Measurements from ENCODE around the gene LURAP1L.

Gene LURAP1L

DNA sequence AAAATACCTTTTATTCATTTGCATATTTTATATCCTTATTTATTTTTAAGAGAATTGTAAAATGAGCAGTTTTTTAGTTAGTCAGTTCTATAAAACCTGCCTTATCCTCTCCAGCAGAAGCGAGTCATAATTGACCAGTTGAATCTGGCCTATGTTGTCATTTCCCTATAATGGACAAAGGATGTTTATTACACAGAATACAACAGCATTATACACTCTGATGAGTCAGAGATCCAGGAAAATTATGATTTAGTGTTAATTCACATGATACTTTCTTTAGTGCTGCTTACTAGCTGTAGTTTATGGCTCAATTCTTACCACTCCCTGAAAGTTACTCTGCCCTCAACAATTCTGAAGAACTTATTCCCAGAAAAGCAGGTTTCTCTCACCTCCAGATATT is 26.8 kb upstream of the LURAP1L start:
- no peaks in the 10 kb centered on the region for H3K36me3 ChIP-seq
- H4K20me1 ChIP-seq: no peaks in the 10 kb centered on the region
- no peak overlapping the region for H3K4me3 ChIP-seq
- no peak for TF ChIP-seq Cebpa-rat (IDR thresholded peaks at IDR 0.05)
- no peaks in the 10 kb centered on the region for H3K4me1 ChIP-seq
- no peak overlapping the region for H3K9ac ChIP-seq
- H3K27me3 ChIP-seq: no peaks in the 10 kb centered on the region
- H3K27ac ChIP-seq: no peak overlapping the region
- H3K9me3 ChIP-seq (replicated peaks in 1 of 11): no peaks in the 10 kb centered on the region
- no peak overlapping the region for H3K4me2 ChIP-seq

DNA sequence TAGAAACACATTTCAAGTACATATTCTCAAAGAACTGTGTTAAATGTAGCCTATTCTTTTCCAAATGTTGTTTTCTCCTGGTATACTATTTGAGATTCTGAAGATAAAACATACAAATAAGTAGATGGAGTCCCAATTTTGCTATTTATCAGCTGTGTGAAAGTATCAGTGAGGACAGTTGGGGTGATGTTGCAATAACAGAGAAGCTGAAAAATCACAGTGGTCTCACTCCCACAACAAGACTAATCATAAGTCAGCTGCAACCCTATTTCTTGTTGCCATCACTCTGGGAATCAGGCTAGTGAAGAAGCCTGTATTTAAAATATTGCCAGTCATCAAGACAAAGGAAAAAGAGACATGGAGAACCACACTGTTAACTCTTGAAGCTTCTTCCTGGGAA is 25.9 kb upstream of the LURAP1L start:
- Histone ChIP-seq H3K4me3 (no peak overlapping the region), H3K9ac (no peak overlapping the region), H3K36me3 (no peaks in the 10 kb centered on the region), H3K9me3 (replicated peaks in 1 of 11) (no peaks in the 10 kb centered on the region), H4K20me1 (no peaks in the 10 kb centered on the region), H3K27me3 (no peaks in the 10 kb centered on the region), H3K27ac (no peak overlapping the region), H3K4me1 (no peaks in the 10 kb centered on the region), H3K4me2 (no peak overlapping the region)
- no peak for TF ChIP-seq Cebpa-rat (IDR thresholded peaks at IDR 0.05)

DNA sequence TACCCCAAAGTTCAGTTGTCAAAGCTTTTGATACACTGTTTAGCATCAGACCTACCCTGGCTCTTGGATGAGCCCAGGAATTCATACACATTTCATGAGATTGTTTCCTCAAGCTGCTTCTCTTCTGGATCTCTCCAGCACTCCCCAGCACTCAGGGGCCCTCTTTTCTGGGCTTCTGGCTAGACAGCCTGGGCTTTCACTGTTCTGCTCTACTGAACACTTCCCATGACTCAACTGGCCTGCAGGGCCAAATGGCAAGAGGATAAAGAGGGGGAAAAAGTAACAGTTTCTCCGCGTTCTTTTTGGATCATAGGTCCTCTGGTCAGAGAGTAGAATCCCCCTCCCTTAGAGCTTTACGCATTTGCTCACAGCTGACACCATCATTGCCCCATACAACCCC is 20.9 kb upstream of the LURAP1L start:
- no peaks in the 10 kb centered on the region for H4K20me1 ChIP-seq
- no peaks in the 10 kb centered on the region for H3K27me3 ChIP-seq
- H3K4me2 ChIP-seq: no peak overlapping the region
- no peak overlapping the region for H3K9ac ChIP-seq
- no peak for TF ChIP-seq Cebpa-rat (IDR thresholded peaks at IDR 0.05)
- H3K9me3 ChIP-seq (replicated peaks in 1 of 11): no peaks in the 10 kb centered on the region
- H3K4me3 ChIP-seq: no peak overlapping the region
- H3K36me3 ChIP-seq: no peaks in the 10 kb centered on the region
- H3K27ac ChIP-seq: no peak overlapping the region
- no peaks in the 10 kb centered on the region for H3K4me1 ChIP-seq

DNA sequence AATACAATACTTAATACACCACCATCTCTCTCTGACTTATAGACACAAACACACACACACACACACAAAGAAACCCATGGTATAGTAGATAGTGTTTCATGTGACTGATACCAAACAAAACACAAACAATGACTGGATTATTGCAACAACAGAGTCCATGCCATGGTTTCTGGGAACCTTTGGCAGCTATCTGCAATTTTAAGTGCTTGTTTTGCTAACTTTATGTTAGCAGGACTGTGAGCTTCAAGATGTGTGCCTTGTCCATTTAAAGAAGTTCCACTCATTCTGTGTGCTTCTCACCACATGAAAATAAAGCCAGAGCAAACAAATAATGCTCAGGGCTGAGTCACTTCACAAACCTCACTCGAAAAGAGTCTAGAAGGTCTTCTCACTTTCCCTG is 15.1 kb upstream of the LURAP1L start:
- Histone ChIP-seq H3K27ac (no peak overlapping the region), H3K4me3 (no peak overlapping the region), H3K36me3 (no peaks in the 10 kb centered on the region), H4K20me1 (no peaks in the 10 kb centered on the region), H3K9ac (no peak overlapping the region), H3K27me3 (no peaks in the 10 kb centered on the region), H3K9me3 (replicated peaks in 1 of 11) (no peaks in the 10 kb centered on the region), H3K4me2 (no peak overlapping the region), H3K4me1 (no peaks in the 10 kb centered on the region)
- TF ChIP-seq Cebpa-rat (IDR thresholded peaks at IDR 0.05): no peak

DNA sequence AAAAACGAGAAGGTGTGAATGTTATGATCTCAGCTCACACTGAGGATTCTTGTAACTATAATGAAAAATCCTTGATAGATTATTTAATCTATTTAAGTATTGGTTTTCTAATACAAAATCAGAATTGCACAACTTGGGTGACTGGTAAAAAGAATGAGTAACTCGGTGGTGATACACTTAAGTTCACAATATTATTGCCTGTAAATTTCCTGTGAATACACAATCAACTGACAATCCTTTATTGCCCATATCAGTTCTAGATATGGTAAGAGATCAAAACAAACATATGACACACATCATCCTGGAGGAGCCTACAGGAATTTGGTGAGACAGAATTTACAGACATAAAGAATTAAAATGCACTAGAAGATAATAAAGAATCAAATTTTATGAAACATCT is 14.1 kb upstream of the LURAP1L start:
- Histone ChIP-seq H3K27me3 (no peaks in the 10 kb centered on the region), H3K4me2 (no peak overlapping the region)

DNA sequence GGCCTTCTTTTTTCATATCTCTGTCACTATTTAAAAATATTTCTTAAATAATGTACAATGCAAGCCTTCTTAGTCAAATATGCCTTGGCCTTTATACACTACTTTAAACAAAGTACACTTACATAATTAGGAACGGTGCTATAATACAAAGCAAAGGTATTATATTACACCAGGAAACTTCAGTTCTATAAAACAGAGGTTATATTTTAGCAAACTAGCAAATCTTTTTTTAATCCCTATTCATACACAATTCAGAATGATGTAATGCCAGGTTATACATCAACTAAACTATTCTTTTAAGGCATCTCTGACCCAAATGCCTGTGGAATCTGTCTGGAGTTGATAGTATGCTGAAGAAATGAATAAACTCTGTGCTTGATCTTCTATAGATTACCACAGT is 10.7 kb upstream of the LURAP1L start:
- no peaks in the 10 kb centered on the region for H3K9me3 ChIP-seq (replicated peaks in 1 of 11)
- H3K27me3 ChIP-seq: no peaks in the 10 kb centered on the region
- H3K9ac ChIP-seq: no peak overlapping the region
- H3K4me1 ChIP-seq: no peaks in the 10 kb centered on the region
- H3K27ac ChIP-seq: no peak overlapping the region
- no peaks in the 10 kb centered on the region for H4K20me1 ChIP-seq
- H3K36me3 ChIP-seq: no peaks in the 10 kb centered on the region
- TF ChIP-seq Cebpa-rat (IDR thresholded peaks at IDR 0.05): no peak
- no peak overlapping the region for H3K4me2 ChIP-seq
- no peak overlapping the region for H3K4me3 ChIP-seq

More for the DNA sequence above, 14.1 kb upstream of the LURAP1L start:
- H3K4me3 ChIP-seq: no peak overlapping the region
- no peak overlapping the region for H3K9ac ChIP-seq
- H3K27ac ChIP-seq: no peak overlapping the region
- H3K9me3 ChIP-seq (replicated peaks in 1 of 11): no peaks in the 10 kb centered on the region
- TF ChIP-seq Cebpa-rat (IDR thresholded peaks at IDR 0.05): no peak
- H3K36me3 ChIP-seq: no peaks in the 10 kb centered on the region
- H4K20me1 ChIP-seq: no peaks in the 10 kb centered on the region
- no peaks in the 10 kb centered on the region for H3K4me1 ChIP-seq

DNA sequence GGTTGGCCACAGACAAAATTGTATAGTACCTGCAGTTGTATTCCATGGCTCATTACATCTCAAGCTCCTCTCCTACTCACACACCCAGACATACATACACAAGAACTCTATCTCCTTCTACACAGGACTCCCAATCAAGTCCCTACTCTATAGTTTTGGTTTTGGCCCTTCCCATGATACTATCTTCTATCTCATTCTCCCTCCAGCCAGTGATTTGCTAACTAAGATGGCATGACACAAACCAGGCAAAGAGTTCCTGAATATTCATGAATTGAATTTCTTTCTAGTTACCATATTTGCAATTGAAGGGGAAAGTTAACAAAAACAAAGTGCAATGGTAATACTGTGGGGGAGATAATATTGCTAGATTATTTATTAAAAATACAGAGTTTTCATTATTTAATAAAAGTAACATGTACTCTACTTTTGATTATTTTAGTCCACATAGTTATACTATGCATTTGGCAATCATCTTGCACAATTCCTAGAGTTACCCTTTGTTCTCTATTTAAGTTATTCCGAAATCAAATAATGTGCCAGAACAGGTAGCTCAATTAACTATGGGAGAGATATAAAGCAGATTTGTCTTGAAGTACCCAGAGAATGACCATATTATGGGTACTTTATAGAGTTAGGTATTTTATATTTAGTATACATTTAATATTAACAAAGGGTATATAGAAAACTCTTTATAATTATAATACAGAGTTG is 9.6 kb upstream of the LURAP1L start:
- Histone ChIP-seq H3K9me3 (replicated peaks in 1 of 11) (no peaks in the 10 kb centered on the region), H3K4me2 (no peak overlapping the region), H3K9ac (no peak overlapping the region), H3K27ac (no peak overlapping the region), H4K20me1 (no peaks in the 10 kb centered on the region), H3K4me1 (no peaks in the 10 kb centered on the region), H3K4me3 (no peak overlapping the region), H3K36me3 (no peaks in the 10 kb centered on the region), H3K27me3 (no peaks in the 10 kb centered on the region)
- no peak for TF ChIP-seq Cebpa-rat (IDR thresholded peaks at IDR 0.05)

DNA sequence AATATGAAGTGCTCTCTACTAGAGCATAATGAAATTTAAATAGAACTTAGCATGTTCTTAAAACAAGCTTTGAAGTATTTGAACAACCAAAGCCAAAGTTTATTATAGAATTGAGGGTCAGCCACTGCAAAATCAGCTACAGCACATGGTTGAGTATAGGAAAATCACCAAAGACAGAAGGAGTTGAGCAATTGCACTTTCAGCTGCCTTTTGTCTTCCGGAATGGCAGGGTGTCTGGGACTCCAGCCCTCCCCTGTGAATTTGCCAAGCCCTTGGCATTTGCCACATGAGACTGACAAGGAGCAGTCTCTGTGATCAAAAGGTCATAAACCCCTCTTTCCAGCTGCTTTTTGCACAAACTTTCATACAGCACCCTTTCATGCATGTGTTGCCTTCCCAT is 8.5 kb upstream of the LURAP1L start:
- no peak for TF ChIP-seq Cebpa-rat (IDR thresholded peaks at IDR 0.05)

DNA sequence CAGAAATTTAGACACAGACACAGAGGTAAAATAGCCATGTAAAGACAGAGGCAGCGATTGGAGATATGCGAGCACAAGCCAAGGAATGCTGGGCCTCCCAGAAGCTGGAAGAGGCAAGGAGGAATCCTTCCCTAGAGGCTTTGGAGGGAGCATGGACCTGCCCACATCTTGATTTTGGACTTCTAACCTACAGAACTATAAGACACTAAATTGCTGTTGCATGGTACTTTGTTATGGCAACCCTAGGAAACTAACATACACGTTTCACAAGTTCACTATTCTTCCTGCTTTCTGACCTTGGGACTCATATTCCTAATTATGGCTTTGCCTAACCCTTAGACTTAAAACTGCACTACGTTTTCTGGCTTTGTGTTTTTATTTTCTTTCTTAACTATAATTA is 4.6 kb upstream of the LURAP1L start:
- H3K9ac ChIP-seq: no peak overlapping the region
- no peak overlapping the region for H3K4me3 ChIP-seq
- H3K9me3 ChIP-seq (replicated peaks in 1 of 11): peaks cover 0 to 4% (median under 1%) of the 10 kb centered on the region in 11 experiments; a peak in 10 of 22 replicates
- H3K4me2 ChIP-seq: no peak overlapping the region
- TF ChIP-seq Cebpa-rat (IDR thresholded peaks at IDR 0.05): no peak
- H3K36me3 ChIP-seq: no peaks in the 10 kb centered on the region
- no peak overlapping the region for H3K27ac ChIP-seq
- no peaks in the 10 kb centered on the region for H3K27me3 ChIP-seq
- H3K4me1 ChIP-seq: no peaks in the 10 kb centered on the region
- H4K20me1 ChIP-seq: no peaks in the 10 kb centered on the region

More for the DNA sequence above, 8.5 kb upstream of the LURAP1L start:
- H3K36me3 ChIP-seq: no peaks in the 10 kb centered on the region
- no peak overlapping the region for H3K4me3 ChIP-seq
- no peaks in the 10 kb centered on the region for H4K20me1 ChIP-seq
- no peak overlapping the region for H3K9ac ChIP-seq
- no peaks in the 10 kb centered on the region for H3K4me1 ChIP-seq
- H3K27me3 ChIP-seq: no peaks in the 10 kb centered on the region
- H3K27ac ChIP-seq: no peak overlapping the region
- H3K4me2 ChIP-seq: no peak overlapping the region
- no peaks in the 10 kb centered on the region for H3K9me3 ChIP-seq (replicated peaks in 1 of 11)

DNA sequence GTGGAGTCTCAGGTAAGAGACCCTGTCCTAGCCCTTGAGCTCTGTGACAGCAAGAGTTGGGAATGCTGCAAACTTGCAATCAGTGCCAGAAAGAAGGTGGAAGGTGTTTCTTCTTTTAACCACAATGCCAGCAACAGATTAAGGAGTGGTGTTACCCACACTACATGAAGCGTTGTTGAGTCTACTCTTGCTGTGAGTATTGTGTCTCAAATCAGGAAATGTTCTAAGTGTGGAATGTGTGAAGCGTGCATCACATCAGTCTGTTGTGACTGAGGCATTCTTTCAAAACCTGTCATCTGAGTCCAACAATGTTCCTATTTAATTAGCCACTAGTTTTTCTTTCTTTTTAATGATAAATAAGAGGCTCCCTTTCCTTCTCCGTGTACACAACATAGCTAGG is 2.9 kb upstream of the LURAP1L start:
- no peak overlapping the region for H3K9ac ChIP-seq
- H3K4me2 ChIP-seq: no peak overlapping the region
- no peaks in the 10 kb centered on the region for H3K4me1 ChIP-seq
- H3K27ac ChIP-seq: no peak overlapping the region
- no peaks in the 10 kb centered on the region for H4K20me1 ChIP-seq
- no peaks in the 10 kb centered on the region for H3K36me3 ChIP-seq
- H3K9me3 ChIP-seq (replicated peaks in 1 of 11): peaks cover 8 to 15% (median 14%) of the 10 kb centered on the region in 11 experiments; a peak in 20 of 22 replicates
- no peaks in the 10 kb centered on the region for H3K27me3 ChIP-seq
- no peak overlapping the region for H3K4me3 ChIP-seq
- TF ChIP-seq Cebpa-rat (IDR thresholded peaks at IDR 0.05): no peak

Measured in BLaER1 treated with 17β-estradiol and CSF1 and Interleukin-3, amounts not matched to agents 10 nM and 100 nM (cell line).